Liver (tissue), 3 donors: ENCODE results near the gene ANKRD6.

ENCODE experiments used
- RAD21 ChIP-seq, 2 donors: IDR thresholded peaks; 2 replicates each; pipeline ENCODE4 v1.6.1; 2016; ENCODE audit warnings: antibody characterized with exemption in 2 of 2, mild to moderate bottlenecking in 2 of 2
- SP1 ChIP-seq: IDR thresholded peaks from 2 replicates; pipeline ENCODE4 v1.6.1; 2018; ENCODE audit warnings: antibody characterized with exemption, mild to moderate bottlenecking
- TF ChIP-seq, protein P1 (sequence below): IDR thresholded peaks from 2 replicates; pipeline ENCODE4 v1.6.1; 2016; ENCODE audit warnings: antibody characterized with exemption, mild to moderate bottlenecking
- TF ChIP-seq, protein P2 (sequence below): IDR thresholded peaks from 2 replicates; pipeline ENCODE4 v1.6.1; 2016; ENCODE audit warnings: antibody characterized with exemption
- TF ChIP-seq, protein P3 (sequence below): fragments of 150-350 bp; IDR thresholded peaks from 2 replicates; pipeline ENCODE4 v1.5.1; 2017; ENCODE audit warnings: improper control_type of control experiment, low read depth, low read length; ENCODE audit not compliant: missing input control
- donor health status: healthy.
- donor health status: healthy.

DNA sequence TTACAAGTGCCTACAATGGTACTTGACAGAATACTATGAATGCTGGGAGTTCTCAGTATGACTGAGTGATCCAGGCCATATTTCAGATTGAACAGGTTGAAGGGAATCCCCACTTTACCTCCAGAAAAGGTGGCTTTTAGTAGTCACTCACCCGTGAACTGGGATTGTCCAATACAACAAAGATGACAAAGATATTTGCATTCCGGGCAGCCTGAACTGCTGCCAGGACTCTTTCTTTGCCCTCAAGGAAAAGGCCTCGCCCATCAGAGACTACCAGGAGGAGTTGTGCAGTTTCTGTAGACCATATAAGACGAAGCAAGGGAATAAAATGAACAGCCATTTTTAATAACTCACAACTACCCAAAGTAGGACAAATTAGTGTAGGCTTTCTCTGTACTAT, 211.9 kb downstream of the ANKRD6 start:
- TF ChIP-seq, protein P1, sequence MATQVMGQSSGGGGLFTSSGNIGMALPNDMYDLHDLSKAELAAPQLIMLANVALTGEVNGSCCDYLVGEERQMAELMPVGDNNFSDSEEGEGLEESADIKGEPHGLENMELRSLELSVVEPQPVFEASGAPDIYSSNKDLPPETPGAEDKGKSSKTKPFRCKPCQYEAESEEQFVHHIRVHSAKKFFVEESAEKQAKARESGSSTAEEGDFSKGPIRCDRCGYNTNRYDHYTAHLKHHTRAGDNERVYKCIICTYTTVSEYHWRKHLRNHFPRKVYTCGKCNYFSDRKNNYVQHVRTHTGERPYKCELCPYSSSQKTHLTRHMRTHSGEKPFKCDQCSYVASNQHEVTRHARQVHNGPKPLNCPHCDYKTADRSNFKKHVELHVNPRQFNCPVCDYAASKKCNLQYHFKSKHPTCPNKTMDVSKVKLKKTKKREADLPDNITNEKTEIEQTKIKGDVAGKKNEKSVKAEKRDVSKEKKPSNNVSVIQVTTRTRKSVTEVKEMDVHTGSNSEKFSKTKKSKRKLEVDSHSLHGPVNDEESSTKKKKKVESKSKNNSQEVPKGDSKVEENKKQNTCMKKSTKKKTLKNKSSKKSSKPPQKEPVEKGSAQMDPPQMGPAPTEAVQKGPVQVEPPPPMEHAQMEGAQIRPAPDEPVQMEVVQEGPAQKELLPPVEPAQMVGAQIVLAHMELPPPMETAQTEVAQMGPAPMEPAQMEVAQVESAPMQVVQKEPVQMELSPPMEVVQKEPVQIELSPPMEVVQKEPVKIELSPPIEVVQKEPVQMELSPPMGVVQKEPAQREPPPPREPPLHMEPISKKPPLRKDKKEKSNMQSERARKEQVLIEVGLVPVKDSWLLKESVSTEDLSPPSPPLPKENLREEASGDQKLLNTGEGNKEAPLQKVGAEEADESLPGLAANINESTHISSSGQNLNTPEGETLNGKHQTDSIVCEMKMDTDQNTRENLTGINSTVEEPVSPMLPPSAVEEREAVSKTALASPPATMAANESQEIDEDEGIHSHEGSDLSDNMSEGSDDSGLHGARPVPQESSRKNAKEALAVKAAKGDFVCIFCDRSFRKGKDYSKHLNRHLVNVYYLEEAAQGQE, result no peak
- TF ChIP-seq, protein P2, sequence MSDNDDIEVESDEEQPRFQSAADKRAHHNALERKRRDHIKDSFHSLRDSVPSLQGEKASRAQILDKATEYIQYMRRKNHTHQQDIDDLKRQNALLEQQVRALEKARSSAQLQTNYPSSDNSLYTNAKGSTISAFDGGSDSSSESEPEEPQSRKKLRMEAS, result no peak
- TF ChIP-seq, protein P3, sequence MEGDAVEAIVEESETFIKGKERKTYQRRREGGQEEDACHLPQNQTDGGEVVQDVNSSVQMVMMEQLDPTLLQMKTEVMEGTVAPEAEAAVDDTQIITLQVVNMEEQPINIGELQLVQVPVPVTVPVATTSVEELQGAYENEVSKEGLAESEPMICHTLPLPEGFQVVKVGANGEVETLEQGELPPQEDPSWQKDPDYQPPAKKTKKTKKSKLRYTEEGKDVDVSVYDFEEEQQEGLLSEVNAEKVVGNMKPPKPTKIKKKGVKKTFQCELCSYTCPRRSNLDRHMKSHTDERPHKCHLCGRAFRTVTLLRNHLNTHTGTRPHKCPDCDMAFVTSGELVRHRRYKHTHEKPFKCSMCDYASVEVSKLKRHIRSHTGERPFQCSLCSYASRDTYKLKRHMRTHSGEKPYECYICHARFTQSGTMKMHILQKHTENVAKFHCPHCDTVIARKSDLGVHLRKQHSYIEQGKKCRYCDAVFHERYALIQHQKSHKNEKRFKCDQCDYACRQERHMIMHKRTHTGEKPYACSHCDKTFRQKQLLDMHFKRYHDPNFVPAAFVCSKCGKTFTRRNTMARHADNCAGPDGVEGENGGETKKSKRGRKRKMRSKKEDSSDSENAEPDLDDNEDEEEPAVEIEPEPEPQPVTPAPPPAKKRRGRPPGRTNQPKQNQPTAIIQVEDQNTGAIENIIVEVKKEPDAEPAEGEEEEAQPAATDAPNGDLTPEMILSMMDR, result no peak
- TF ChIP-seq RAD21 (IDR thresholded peaks at IDR 0.05), result no peak
- no peak for TF ChIP-seq SP1
